HG03159 (cell line): ENCODE data around the gene ALKBH3.

Experiments
- ATAC-seq: cut with Tn5 transposase; IDR thresholded peaks from one replicate; pipeline ENCODE4 v1.9.1; 2021; ENCODE audit warnings: mild to moderate bottlenecking, moderate library complexity; ENCODE audit not compliant: unreplicated experiment

Gene ALKBH3

GRCh38 chr11:43880640-43881159 is at the start of gene ALKBH3:
ALKBH3 (plus strand) TSS chr11:43880831; CDS start chr11:43882653, 1,822 bp downstream.
- peak; percentile 98 for ATAC-seq

- no peak for ATAC-seq
Measured at GRCh38 chr11:43830928-43831440, 49.6 kb upstream of the ALKBH3 start.

- no peak for ATAC-seq
Measured at GRCh38 chr11:43832536-43832935, 48.1 kb upstream of the ALKBH3 start.

DNA sequence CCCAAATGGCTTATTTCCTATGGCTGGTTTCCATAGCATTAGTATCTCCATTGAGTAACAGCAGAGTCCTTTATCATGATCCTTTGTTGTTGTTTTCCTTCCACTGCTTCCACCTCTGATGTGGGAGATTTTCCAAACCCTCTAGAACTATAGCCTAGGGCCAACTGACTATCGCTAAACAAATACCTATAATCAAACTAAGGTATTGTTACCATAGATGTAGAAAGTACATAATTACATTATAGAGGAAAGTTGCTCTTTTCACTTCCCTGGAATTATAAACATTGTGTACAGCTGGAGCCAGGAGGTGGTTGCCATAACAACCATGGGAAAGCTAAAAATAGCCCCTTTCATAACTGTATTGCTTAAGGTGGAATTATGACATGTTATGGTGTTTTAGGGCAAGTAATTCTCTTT is 47.0 kb upstream of the ALKBH3 start:
- no peak for ATAC-seq

DNA sequence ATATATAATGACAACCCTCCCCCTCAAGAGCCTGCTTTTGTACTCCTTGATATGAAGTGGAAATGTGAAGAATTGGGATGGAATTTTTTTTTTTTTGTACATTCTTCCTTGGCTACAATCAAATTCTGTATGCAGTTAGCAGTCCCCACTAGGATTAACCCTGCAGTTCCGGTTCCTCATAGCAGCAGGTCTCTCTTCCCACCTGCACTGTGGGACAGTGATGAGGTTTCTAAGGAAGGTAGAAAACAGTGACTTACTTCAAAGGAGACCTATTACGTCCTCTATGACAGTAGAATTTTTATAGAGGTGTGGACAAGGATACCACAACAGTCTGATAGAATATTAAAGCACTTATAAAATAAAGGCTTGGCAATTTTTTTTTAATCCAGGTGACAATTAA is 46.3 kb upstream of the ALKBH3 start:
- ATAC-seq: no peak

DNA sequence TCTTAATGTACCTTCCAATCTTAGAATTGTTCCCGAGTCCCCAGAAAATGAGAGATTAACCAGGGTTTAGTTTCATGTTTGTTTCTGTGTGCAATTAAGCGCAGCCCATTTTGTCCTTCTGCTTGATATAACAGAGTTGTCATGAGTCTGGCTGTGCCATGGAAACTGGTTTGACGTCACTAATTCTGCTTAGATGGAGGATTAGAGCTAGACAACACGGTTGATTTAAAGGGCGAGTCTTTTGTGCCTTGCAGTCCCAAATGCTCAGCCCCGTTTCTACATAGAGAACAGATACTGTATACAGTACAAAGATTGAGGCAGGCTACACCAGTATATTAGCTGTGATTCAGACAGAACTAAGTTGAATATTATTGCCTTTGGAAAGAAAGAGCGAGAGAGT is 45.5 kb upstream of the ALKBH3 start:
- ATAC-seq: no peak

DNA sequence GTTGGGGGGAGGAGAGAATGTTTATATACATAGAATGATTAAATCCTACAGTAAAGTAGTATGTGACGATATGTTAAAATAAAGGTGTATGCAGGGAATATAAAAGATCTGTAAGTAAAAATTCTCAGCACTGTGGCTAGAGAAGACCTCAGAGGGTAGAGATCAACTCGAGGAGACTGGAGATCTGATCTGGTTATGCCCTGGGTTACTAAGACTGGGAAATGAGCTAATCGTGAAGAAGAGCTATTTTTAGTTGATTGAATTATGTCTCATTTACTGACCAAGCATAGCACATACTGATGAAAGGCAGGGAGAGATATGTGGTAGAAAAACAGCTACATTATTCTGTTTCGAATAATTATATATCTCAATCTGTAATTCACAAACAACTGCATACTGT is 42.8 kb upstream of the ALKBH3 start:
- ATAC-seq: no peak

GRCh38 chr11:43842021-43842420 is 38.6 kb upstream of the ALKBH3 start:
- no peak for ATAC-seq

DNA sequence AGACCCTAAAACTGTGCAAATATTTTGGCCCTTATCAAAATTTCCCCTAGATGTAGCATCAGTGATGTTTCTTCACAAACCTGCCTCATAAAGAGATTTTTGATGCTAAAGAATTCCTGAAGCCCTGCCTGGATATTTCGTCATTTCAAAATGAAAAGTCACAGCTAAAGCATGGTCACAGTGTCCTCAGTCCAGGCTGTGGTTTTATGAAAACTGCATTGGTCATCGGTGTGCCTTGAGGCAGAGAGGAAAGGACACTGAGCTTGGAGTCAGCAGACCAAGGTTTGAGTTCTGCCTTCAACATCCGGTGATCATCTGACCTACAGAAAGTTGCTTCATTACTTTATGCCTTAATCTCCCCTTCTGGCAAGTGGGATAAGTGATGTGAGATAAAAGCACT is 34.8 kb upstream of the ALKBH3 start:
- no peak for ATAC-seq

- ATAC-seq: peak; percentile 80
Measured at GRCh38 chr11:43852057-43852636, 28.5 kb upstream of the ALKBH3 start.

DNA sequence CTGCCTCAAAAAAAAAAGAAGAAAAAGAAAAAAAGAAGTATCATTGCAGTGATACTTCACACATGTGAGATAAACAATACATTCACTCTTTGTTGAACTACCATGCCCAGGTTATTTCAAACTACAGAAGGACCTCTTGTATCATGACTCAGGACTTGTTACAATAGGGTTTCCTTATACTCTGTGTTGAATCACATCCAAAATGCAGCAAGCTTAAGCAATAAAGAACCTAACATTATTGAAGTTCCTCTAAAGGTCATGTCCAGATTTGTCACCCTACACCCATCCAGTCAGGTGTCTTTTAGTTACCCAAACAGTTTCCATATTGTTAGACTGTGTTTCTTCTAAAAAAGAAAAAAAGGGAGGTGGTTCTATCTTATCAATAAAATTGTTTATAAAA is 26.9 kb upstream of the ALKBH3 start:
- ATAC-seq: no peak

- no peak for ATAC-seq
Measured at GRCh38 chr11:43856993-43857392, 23.6 kb upstream of the ALKBH3 start.

GRCh38 chr11:43861141-43861540 is 19.5 kb upstream of the ALKBH3 start:
- ATAC-seq: no peak

- no peak for ATAC-seq
Measured at GRCh38 chr11:43866520-43866919, 14.1 kb upstream of the ALKBH3 start.

- ATAC-seq: no peak
Measured at GRCh38 chr11:43866969-43867368, 13.7 kb upstream of the ALKBH3 start.

DNA sequence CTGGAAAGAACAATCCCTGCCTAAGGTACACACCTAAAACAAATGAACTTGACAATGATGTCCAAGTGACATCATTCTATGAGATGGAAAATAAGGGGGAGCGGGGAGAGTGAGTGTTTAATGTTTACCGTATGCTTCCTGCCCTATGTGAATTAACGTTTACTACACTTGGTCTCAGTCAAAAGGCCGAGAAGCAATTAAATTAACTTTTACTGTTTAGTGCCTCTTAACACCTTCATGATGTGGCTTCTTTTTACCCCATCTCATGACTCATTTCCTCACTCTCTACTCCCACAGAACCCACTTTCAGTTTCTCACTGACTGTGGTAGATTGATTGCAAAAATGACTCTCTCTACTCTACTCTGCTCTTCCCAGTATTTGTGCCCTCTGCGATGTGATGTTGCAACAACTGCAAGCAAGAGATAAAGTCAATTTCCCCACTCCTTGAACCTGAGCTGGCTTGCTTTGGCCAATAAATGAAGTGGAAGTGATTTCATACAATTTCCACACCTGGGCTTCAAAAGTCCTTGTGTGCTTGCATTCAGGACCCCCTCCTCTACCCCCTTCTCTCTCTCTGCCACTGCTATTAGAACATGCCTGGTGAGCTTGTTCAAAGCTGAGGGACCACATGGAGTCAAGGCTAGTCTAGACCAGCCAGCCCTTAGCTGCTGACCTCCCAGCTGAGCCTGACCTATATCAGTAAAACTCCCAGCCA is 11.6 kb upstream of the ALKBH3 start:
- peak; percentile 100 for ATAC-seq

DNA sequence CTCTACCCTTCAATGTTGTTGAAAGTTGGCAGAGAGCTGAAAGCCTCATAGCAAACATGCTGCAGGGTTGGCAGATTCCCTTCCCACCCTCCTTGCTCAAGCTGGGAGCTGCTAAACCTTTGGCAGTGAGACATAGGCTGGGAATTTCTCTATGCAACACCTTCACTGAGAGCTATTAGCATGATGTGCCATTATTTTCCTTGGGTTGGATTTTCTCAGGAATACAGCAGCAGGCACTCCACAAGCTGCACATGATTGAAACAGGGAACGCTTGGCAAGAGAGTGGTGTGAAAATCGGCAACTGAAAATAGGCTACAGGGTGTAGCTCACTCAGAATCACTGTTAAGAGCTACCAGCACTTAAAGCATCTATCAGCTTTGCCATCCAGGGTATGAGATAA is 9.6 kb upstream of the ALKBH3 start:
- no peak for ATAC-seq

GRCh38 chr11:43872995-43873394 is 7.6 kb upstream of the ALKBH3 start:
- no peak for ATAC-seq

GRCh38 chr11:43874078-43874477 is 6.6 kb upstream of the ALKBH3 start:
- ATAC-seq: no peak

DNA sequence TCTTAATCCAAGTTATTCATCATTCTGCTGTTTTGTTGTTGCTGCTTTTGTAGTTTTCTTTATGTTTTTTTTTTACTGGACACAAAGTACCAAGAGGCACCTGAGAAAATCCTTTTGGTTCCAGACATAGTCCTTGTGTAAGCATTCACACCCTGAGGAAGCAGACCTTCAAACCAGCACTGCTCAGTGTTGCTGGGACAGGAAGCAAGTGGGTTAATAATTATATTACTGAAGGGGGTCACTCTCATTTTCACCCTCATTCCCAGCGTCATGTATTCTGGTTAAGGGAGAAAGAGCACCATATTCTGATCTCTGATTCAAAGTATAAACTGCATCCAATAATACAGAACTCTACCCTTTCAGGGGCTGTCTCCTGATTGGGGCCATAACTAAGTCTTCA is 5.9 kb upstream of the ALKBH3 start:
- ATAC-seq: no peak

GRCh38 chr11:43879789-43880639 is 617 bp upstream of the ALKBH3 start:
- ATAC-seq: peak; percentile 7
